GM19351 (cell line): ENCODE data around the gene AQP5.
"Not testable (repeated sequence)": the region's sequence is repeated elsewhere in the genome, so short reads cannot be mapped to it uniquely, and the experiment has no call there.

Experiments
- ATAC-seq: cut with Tn5 transposase; IDR thresholded peaks from one replicate; pipeline ENCODE4 v1.9.1; 2021; ENCODE audit warnings: mild to moderate bottlenecking, moderate library complexity; ENCODE audit not compliant: unreplicated experiment

The AQP5 gene

GRCh38 chr12:49979016-49979586 is 17.4 kb downstream of the AQP5 start:
- ATAC-seq, result no peak

- no peak for ATAC-seq
These were observed 18.1 kb downstream of the AQP5 start for GRCh38 chr12:49979791-49980190.

- ATAC-seq, result no peak
These were observed 19.1 kb downstream of the AQP5 start for GRCh38 chr12:49980501-49981349.

GRCh38 chr12:49982246-49983087 is 20.8 kb downstream of the AQP5 start:
- no peak for ATAC-seq

GRCh38 chr12:49983892-49984291 is 22.2 kb downstream of the AQP5 start:
- no peak for ATAC-seq

GRCh38 chr12:49984476-49985359 is 23.0 kb downstream of the AQP5 start:
- ATAC-seq, result no peak

GRCh38 chr12:49985981-49986380 is 24.3 kb downstream of the AQP5 start:
- no peak for ATAC-seq

GRCh38 chr12:49986476-49986875 is 24.8 kb downstream of the AQP5 start:
- not testable (repeated sequence) for ATAC-seq

GRCh38 chr12:49987625-49988303 is 26.1 kb downstream of the AQP5 start:
- ATAC-seq, result no peak

- ATAC-seq, result not testable (repeated sequence)
These were observed 27.7 kb downstream of the AQP5 start for GRCh38 chr12:49989400-49989799.

GRCh38 chr12:49990273-49990672 is 28.6 kb downstream of the AQP5 start:
- no peak for ATAC-seq

- ATAC-seq, result no peak
These were observed 36.8 kb downstream of the AQP5 start for GRCh38 chr12:49998453-49998852.

GRCh38 chr12:50003595-50003994 is 41.9 kb downstream of the AQP5 start:
- no peak for ATAC-seq

- no peak for ATAC-seq
These were observed 43.0 kb downstream of the AQP5 start for GRCh38 chr12:50004696-50005095.

- no peak for ATAC-seq
These were observed 43.5 kb downstream of the AQP5 start for GRCh38 chr12:50005175-50005574.

GRCh38 chr12:50006280-50006679 is 44.6 kb downstream of the AQP5 start:
- ATAC-seq, result no peak

GRCh38 chr12:50006754-50007442 is 45.2 kb downstream of the AQP5 start:
- ATAC-seq, result no peak

GRCh38 chr12:50013361-50014147 is 51.9 kb downstream of the AQP5 start:
- no peak for ATAC-seq

GRCh38 chr12:50014342-50014741 is 52.7 kb downstream of the AQP5 start:
- no peak for ATAC-seq
